SK-N-SH (cell line): ENCODE results near the gene REC114. TPM values are rescaled to one million over a fixed set of nuclear protein-coding genes. Genes with fewer than 3 reads are reported as not detected.

Source experiments
- CTCF ChIA-PET: fragments of 300-600, 350-600 bp; formaldehyde crosslinking; extraction: SDS; loops from one replicate; lab custom pipeline; 2021; lab: Yijun Ruan, JAX
- POLR2A ChIA-PET: fragments of 350-600 bp; sonication (Branson Sonifier 250); formaldehyde crosslinking; extraction: SDS; loops from one replicate; lab custom pipeline; 2020; ENCODE audit warnings: antibody characterized with exemption, inconsistent platforms; lab: Yijun Ruan, JAX
- DNase-seq: peaks from one replicate; pipeline ENCODE4 v3.0.0; 2012
- H2AFZ ChIP-seq: fragments of 200-600 bp; sonication (generic); 2 replicates; pipeline ENCODE4 v1.8.1; 2016; ENCODE audit warnings: antibody characterized with exemption, mild to moderate bottlenecking, low read depth
- H3F3A ChIP-seq: fragments of 200-600 bp; sonication (generic); replicated peaks from 2 replicates; pipeline ENCODE3; 2016; ENCODE audit warnings: antibody characterized with exemption, mild to moderate bottlenecking; ENCODE audit not compliant: insufficient read depth
- H3K27ac ChIP-seq, 2 experiments: fragments of 200-500 bp in 1 of 2; fragments of 200-600 bp in 1 of 2; sonication (Bioruptor generic) in 1 of 2; sonication (generic), shearing (Covaris generic) in 1 of 2; 2 replicates each; pipeline versions ENCODE4 v1.5.1 to v1.6.1; 2014 to 2016; ENCODE audit warnings: low read depth in 2 of 2, inconsistent platforms in 1 of 2, low read length in 1 of 2, mild to moderate bottlenecking in 1 of 2, mixed read lengths in 1 of 2
- H3K27me3 ChIP-seq: fragments of 200-600 bp; sonication (generic), shearing (Covaris generic); 2 replicates; pipeline ENCODE4 v1.6.1; 2016; ENCODE audit warnings: mixed run types; ENCODE audit not compliant: insufficient read depth
- H3K36me3 ChIP-seq, 2 experiments: fragments of 200-500 bp in 1 of 2; fragments of 200-600 bp in 1 of 2; sonication (Bioruptor generic) in 1 of 2; sonication (generic) in 1 of 2; replicated peaks in 1 of 2; 2 replicates each; pipeline versions ENCODE3 to v1.5.1; 2014 to 2016; ENCODE audit warnings: low read length in 1 of 2, mild to moderate bottlenecking in 1 of 2; ENCODE audit not compliant: insufficient read depth in 2 of 2, control insufficient read depth in 1 of 2
- H3K4me1 ChIP-seq, 2 experiments: fragments of 200-500 bp in 1 of 2; fragments of 200-600 bp in 1 of 2; sonication (Bioruptor generic) in 1 of 2; sonication (generic), shearing (Covaris generic) in 1 of 2; 2 replicates each; pipeline versions ENCODE4 v1.5.1 to v1.6.1; 2014 to 2016; ENCODE audit warnings: low read depth in 1 of 2, low read length in 1 of 2, mixed run types in 1 of 2; ENCODE audit not compliant: insufficient read depth in 2 of 2, control insufficient read depth in 1 of 2
- H3K4me2 ChIP-seq: fragments of 200-600 bp; sonication (generic), shearing (Covaris generic); 2 replicates; pipeline ENCODE4 v1.6.1; 2017; ENCODE audit warnings: mixed run types
- H3K4me3 ChIP-seq, 2 experiments: fragments of 200-500 bp in 1 of 2; fragments of 200-600 bp in 1 of 2; sonication (Bioruptor generic) in 1 of 2; sonication (generic), shearing (Covaris generic) in 1 of 2; 2 replicates each; pipeline versions ENCODE4 v1.5.1 to v1.8.1; 2014 to 2016; ENCODE audit warnings: low read depth in 2 of 2, inconsistent platforms in 1 of 2, low read length in 1 of 2, mild to moderate bottlenecking in 1 of 2, mixed read lengths in 1 of 2, moderate library complexity in 1 of 2
- H3K79me2 ChIP-seq: fragments of 200-600 bp; sonication (generic); 2 replicates; pipeline ENCODE4 v1.8.1; 2017; ENCODE audit warnings: mild to moderate bottlenecking; ENCODE audit not compliant: insufficient read depth
- H3K9ac ChIP-seq: fragments of 200-600 bp; sonication (generic); 2 replicates; pipeline ENCODE4 v1.6.1; 2017; ENCODE audit warnings: mixed run types
- H3K9me2 ChIP-seq: fragments of 200-600 bp; sonication (generic); 2 replicates; pipeline ENCODE4 v1.6.1; 2017; ENCODE audit warnings: mixed run types
- H3K9me3 ChIP-seq: fragments of 200-600 bp; sonication (generic); 2 replicates; pipeline ENCODE4 v1.6.1; 2017; ENCODE audit warnings: mixed run types, mild to moderate bottlenecking, moderate library complexity
- H4K20me1 ChIP-seq: fragments of 200-600 bp; sonication (generic); 2 replicates; pipeline ENCODE4 v1.6.1; 2017; ENCODE audit warnings: mild to moderate bottlenecking, mixed run types; ENCODE audit not compliant: insufficient read depth
- FOXJ3 ChIP-seq: sonication (generic); formaldehyde crosslinking; IDR thresholded peaks from 2 replicates; pipeline ENCODE4 v1.5.1; 2020; ENCODE audit warnings: mild to moderate bottlenecking, missing genetic modification reagents
- FOXM1 ChIP-seq: IDR thresholded peaks from 2 replicates; pipeline ENCODE4 v1.4.0; 2012; ENCODE audit warnings: low read depth, mild to moderate bottlenecking
- GATA2 ChIP-seq: sonication (generic); formaldehyde crosslinking; IDR thresholded peaks from 2 replicates; pipeline ENCODE4 v1.5.0; 2020; ENCODE audit warnings: mild to moderate bottlenecking, missing genetic modification reagents
- JUND ChIP-seq: IDR thresholded peaks from 2 replicates; pipeline ENCODE4 v1.4.0; 2012
- NFIC ChIP-seq: IDR thresholded peaks from 2 replicates; pipeline ENCODE4 v1.4.0; 2012; ENCODE audit warnings: borderline replicate concordance
- RAD21 ChIP-seq: IDR thresholded peaks from 2 replicates; pipeline ENCODE4 v1.6.1; 2012; ENCODE audit warnings: mild to moderate bottlenecking, low read length
- RCOR1 ChIP-seq: fragments of 150-350 bp; IDR thresholded peaks from 2 replicates; pipeline ENCODE4 v1.6.1; 2017; ENCODE audit warnings: antibody characterized with exemption, low read length
- YY1 ChIP-seq: IDR thresholded peaks from 2 replicates; pipeline ENCODE4 v1.4.0; 2012; ENCODE audit warnings: low read depth, mild to moderate bottlenecking
- ZBTB33 ChIP-seq: IDR thresholded peaks from 2 replicates; pipeline ENCODE4 v1.4.0; 2012; ENCODE audit warnings: low read depth, borderline replicate concordance
- WGBS: methylation state at CpG from one replicate; pipeline ENCODE4 v1.1.6; 2017; ENCODE audit warnings: low lambda C conversion rate; 5-methylcytosine and 5-hydroxymethylcytosine counted together
- polyA plus RNA-seq, 3 experiments: library from polyadenylated mRNA; depleted of rRNA; stranded (reverse); fragments of >200 nt; gene quantifications; 2 replicates each; pipeline ENCODE4 v1.2.3, GENCODE V29; 2012
- TF ChIP-seq, protein P1 (sequence below): IDR thresholded peaks from 2 replicates; pipeline ENCODE4; 2012
- TF ChIP-seq, protein P2 (sequence below): fragments of 200-600 bp; sonication (generic); IDR thresholded peaks from 2 replicates; pipeline ENCODE4 v1.6.1; 2017; ENCODE audit warnings: antibody characterized with exemption, mild to moderate bottlenecking, moderate library complexity
- TF ChIP-seq, protein P3 (sequence below): IDR thresholded peaks from 2 replicates; pipeline ENCODE4 v1.6.1; 2012; ENCODE audit warnings: mild to moderate bottlenecking, low read depth, low read length, moderate library complexity

REC114 gene
- polyA plus RNA-seq, 1 of the 3 experiments (the other 2 are of a cell fraction) = not detected

- Histone ChIP-seq H3K9me2 (no peaks in the 10 kb centered on the region), H3K9ac (no peak overlapping the region), H3K4me2 (no peak overlapping the region), H2AFZ (no peak overlapping the region), H3F3A (no peaks in the 10 kb centered on the region), H3K4me1 (no peaks in the 10 kb centered on the region), H3K79me2 (no peaks in the 10 kb centered on the region), H3K36me3 (no peaks in the 10 kb centered on the region), H3K27ac (no peak overlapping the region), H3K27me3 (no peaks in the 10 kb centered on the region), H4K20me1 (no peaks in the 10 kb centered on the region), H3K9me3 (no peaks in the 10 kb centered on the region), H3K4me3 (no peak overlapping the region)
- POLR2A ChIA-PET = no interaction called here
- 90% methylated on average over 2 of the region's 2 CpGs for WGBS
- CTCF ChIA-PET = interaction anchor here (0.8 kb wide), 1 partner anchor 264 kb away, joined by 6 read pairs; no protein-coding TSS in a partner anchor
- no peak for DNase-seq
- TF ChIP-seq FOXJ3 (CRISPR knock-in tag) (no peak), NFIC (no peak), RCOR1 (no peak), JUND (no peak), RAD21 (no peak)
- TF ChIP-seq, protein P1, sequence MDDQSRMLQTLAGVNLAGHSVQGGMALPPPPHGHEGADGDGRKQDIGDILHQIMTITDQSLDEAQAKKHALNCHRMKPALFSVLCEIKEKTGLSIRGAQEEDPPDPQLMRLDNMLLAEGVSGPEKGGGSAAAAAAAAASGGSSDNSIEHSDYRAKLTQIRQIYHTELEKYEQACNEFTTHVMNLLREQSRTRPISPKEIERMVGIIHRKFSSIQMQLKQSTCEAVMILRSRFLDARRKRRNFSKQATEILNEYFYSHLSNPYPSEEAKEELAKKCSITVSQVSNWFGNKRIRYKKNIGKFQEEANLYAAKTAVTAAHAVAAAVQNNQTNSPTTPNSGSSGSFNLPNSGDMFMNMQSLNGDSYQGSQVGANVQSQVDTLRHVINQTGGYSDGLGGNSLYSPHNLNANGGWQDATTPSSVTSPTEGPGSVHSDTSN = no peak
- TF ChIP-seq, protein P2, sequence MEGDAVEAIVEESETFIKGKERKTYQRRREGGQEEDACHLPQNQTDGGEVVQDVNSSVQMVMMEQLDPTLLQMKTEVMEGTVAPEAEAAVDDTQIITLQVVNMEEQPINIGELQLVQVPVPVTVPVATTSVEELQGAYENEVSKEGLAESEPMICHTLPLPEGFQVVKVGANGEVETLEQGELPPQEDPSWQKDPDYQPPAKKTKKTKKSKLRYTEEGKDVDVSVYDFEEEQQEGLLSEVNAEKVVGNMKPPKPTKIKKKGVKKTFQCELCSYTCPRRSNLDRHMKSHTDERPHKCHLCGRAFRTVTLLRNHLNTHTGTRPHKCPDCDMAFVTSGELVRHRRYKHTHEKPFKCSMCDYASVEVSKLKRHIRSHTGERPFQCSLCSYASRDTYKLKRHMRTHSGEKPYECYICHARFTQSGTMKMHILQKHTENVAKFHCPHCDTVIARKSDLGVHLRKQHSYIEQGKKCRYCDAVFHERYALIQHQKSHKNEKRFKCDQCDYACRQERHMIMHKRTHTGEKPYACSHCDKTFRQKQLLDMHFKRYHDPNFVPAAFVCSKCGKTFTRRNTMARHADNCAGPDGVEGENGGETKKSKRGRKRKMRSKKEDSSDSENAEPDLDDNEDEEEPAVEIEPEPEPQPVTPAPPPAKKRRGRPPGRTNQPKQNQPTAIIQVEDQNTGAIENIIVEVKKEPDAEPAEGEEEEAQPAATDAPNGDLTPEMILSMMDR = no peak
- TF ChIP-seq, protein P3, sequence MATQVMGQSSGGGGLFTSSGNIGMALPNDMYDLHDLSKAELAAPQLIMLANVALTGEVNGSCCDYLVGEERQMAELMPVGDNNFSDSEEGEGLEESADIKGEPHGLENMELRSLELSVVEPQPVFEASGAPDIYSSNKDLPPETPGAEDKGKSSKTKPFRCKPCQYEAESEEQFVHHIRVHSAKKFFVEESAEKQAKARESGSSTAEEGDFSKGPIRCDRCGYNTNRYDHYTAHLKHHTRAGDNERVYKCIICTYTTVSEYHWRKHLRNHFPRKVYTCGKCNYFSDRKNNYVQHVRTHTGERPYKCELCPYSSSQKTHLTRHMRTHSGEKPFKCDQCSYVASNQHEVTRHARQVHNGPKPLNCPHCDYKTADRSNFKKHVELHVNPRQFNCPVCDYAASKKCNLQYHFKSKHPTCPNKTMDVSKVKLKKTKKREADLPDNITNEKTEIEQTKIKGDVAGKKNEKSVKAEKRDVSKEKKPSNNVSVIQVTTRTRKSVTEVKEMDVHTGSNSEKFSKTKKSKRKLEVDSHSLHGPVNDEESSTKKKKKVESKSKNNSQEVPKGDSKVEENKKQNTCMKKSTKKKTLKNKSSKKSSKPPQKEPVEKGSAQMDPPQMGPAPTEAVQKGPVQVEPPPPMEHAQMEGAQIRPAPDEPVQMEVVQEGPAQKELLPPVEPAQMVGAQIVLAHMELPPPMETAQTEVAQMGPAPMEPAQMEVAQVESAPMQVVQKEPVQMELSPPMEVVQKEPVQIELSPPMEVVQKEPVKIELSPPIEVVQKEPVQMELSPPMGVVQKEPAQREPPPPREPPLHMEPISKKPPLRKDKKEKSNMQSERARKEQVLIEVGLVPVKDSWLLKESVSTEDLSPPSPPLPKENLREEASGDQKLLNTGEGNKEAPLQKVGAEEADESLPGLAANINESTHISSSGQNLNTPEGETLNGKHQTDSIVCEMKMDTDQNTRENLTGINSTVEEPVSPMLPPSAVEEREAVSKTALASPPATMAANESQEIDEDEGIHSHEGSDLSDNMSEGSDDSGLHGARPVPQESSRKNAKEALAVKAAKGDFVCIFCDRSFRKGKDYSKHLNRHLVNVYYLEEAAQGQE = no peak
Observed at GRCh38 chr15:73538123-73538522, 95.2 kb downstream of the REC114 start.

DNA sequence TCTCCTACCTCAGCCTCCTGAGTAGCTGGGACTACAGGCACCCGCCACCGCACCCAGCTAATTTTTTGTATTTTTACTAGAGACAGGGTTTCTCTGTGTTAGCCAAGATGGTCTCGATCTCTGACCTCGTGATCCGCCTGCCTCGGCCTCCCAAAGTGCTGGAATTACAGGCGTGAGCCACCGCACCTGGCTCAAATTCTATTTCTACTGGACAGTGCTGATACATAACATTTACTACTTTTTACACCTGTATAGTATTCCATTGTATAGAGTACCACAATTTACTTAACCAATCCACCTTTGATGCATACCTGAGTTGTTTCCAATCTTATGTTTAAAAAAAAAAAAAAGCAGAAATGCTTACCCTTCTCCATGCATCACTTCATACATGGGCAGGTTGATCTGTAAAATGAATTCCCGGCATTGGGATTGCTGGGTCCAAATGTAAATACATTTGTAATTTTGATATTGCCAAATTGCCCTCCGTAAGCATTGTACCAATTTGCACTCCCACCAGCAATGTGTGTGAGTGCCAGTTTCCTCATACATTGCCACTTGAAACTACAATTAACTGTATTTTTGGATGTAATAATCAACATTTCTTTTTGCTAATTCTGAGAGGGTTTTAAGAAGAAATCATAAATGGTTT lies 95.7 kb downstream of the REC114 start:
- Histone ChIP-seq H4K20me1 (no peaks in the 10 kb centered on the region), H3K79me2 (no peaks in the 10 kb centered on the region), H3K9ac (no peak overlapping the region), H3K4me3 (no peak overlapping the region), H3K9me2 (no peaks in the 10 kb centered on the region), H3K4me1 (no peaks in the 10 kb centered on the region), H3K4me2 (no peak overlapping the region), H3K27me3 (no peaks in the 10 kb centered on the region), H3K36me3 (no peaks in the 10 kb centered on the region), H3K9me3 (no peaks in the 10 kb centered on the region), H3K27ac (no peak overlapping the region), H2AFZ (no peak overlapping the region), H3F3A (no peaks in the 10 kb centered on the region)
- 87% methylated on average over 10 of the region's 10 CpGs for WGBS
- CTCF ChIA-PET = no interaction called here
- TF ChIP-seq JUND (no peak), ZBTB33 (no peak), FOXM1 (no peak), GATA2 (CRISPR knock-in tag) (no peak), YY1 (no peak)
- POLR2A ChIA-PET = no interaction called here
- DNase-seq = no peak
